ENCODE results near the gene GPR146.

DNA sequence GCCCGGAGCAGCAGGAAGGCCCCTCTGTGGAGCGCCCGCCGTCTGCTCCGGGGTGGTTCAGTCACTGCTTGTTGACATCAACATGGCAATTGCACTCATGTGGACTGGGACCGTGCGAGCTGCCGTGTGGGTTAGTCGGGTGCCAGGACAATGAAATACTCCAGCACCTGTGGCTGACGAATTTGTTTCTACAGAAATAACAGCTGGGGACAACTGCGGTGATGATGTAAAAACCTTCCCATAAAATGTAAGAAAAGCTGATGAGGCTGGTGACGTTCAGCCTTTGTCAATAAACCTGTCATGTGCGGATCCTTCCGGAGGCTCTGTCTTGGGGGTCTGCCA is 49.1 kb downstream of the GPR146 start:
- TF ChIP-seq, protein P1, sequence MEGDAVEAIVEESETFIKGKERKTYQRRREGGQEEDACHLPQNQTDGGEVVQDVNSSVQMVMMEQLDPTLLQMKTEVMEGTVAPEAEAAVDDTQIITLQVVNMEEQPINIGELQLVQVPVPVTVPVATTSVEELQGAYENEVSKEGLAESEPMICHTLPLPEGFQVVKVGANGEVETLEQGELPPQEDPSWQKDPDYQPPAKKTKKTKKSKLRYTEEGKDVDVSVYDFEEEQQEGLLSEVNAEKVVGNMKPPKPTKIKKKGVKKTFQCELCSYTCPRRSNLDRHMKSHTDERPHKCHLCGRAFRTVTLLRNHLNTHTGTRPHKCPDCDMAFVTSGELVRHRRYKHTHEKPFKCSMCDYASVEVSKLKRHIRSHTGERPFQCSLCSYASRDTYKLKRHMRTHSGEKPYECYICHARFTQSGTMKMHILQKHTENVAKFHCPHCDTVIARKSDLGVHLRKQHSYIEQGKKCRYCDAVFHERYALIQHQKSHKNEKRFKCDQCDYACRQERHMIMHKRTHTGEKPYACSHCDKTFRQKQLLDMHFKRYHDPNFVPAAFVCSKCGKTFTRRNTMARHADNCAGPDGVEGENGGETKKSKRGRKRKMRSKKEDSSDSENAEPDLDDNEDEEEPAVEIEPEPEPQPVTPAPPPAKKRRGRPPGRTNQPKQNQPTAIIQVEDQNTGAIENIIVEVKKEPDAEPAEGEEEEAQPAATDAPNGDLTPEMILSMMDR (conservative IDR thresholded peaks at IDR 0.05; ENCODE audit: low read depth, low read length), result no peak
- TF ChIP-seq MAFK (IDR thresholded peaks at IDR 0.05; ENCODE audit: low read depth, low read length) (no peak), POLR2A (IDR thresholded peaks at IDR 0.05; ENCODE audit: low read depth, low read length) (no peak), RCOR1 (IDR thresholded peaks at IDR 0.05; ENCODE audit: insufficient replicate concordance, low read length) (no peak), FOS (IDR thresholded peaks at IDR 0.05; ENCODE audit: low read depth, low read length) (no peak), RFX5 (IDR thresholded peaks at IDR 0.05; ENCODE audit: low read depth, low read length) (no peak)
- TF ChIP-seq, protein P2, sequence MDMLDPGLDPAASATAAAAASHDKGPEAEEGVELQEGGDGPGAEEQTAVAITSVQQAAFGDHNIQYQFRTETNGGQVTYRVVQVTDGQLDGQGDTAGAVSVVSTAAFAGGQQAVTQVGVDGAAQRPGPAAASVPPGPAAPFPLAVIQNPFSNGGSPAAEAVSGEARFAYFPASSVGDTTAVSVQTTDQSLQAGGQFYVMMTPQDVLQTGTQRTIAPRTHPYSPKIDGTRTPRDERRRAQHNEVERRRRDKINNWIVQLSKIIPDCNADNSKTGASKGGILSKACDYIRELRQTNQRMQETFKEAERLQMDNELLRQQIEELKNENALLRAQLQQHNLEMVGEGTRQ (IDR thresholded peaks at IDR 0.05; ENCODE audit: low read depth, low read length), result no peak
